GM21515 (cell line): Measurements from ENCODE around the gene DUOX2.
A peak's percentile ranks its signal among the peaks of the same experiment; 100 is the strongest.
"Not testable (repeated sequence)": the region's sequence is repeated elsewhere in the genome, so short reads cannot be mapped to it uniquely, and the experiment has no call there.

ENCODE experiments used
- ATAC-seq: cut with Tn5 transposase; IDR thresholded peaks from one replicate; pipeline ENCODE4 v1.9.1; 2021; ENCODE audit not compliant: unreplicated experiment

The DUOX2 gene

GRCh38 chr15:45077391-45077790, 36.6 kb downstream of the DUOX2 start:
- ATAC-seq = not testable (repeated sequence)

DNA sequence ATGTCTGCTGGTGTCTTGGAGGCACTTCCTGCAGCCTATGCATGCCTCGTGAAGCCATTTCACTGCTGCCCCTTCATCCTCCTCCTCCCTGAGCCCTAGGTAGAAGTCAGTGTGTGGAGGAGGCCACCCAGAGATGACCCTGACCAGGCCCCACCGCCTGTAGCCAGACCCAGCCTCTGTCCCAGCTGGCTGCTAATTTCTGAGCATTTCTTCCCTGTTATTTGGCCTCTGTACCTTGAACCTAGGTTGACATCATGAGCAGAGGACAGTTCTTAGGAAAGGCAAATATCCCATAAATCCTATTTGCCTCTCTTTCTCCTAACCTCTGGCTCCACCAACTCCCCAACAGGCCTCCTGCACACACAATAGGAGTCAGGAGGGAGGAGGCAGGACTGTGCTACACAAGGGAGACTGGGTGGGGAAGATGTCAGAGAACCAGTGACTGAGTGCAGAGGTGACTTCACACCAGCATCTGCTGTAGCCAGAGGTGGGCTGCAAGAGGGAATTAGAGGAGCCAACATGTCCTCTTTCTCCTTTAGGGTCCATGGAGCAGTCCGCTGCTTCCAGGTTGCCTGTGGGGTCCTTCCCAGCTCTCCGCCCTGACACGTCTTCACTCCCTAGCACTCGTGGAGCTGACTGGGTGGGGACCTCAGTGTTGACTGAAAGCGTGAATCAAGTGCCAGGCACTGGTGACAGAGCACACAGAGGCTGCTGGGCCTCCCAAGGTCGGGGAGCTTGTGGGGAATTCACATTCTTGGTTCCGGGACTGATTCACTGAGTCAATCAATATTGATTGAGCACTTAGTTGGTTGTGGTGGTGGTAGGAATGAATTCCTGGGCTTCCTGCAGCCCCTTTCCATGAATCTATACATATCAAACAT, 38.3 kb downstream of the DUOX2 start:
- not testable (repeated sequence) for ATAC-seq

- ATAC-seq = not testable (repeated sequence)
Measured at GRCh38 chr15:45073602-45074001, 40.4 kb downstream of the DUOX2 start.

GRCh38 chr15:45069942-45070360, 44.0 kb downstream of the DUOX2 start:
- not testable (repeated sequence) for ATAC-seq

- ATAC-seq = no peak
Measured at GRCh38 chr15:45064386-45064785, 49.6 kb downstream of the DUOX2 start.

DNA sequence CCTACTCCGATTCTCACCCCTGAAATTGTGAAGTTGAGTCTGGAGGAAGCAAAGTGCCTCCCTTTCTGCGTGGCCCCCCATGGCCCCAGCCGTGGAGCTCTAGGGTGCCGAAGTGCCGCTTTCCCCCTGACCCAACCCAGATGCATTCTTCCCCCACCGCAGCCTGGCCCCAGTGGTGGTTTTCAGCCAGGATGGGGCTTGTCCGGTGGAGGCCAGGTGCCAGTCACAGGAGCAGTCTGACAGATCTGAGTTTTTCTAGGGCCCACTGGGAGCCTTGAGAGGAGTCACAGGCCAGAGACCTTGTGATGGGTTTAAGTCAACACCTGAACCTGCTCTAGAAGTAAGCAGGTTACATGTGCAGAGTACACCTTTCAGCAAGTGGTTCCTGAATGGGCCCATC, 51.7 kb downstream of the DUOX2 start:
- ATAC-seq = not testable (repeated sequence)

- ATAC-seq = not testable (repeated sequence)
Measured at GRCh38 chr15:45058690-45059675, 55.0 kb downstream of the DUOX2 start.

DNA sequence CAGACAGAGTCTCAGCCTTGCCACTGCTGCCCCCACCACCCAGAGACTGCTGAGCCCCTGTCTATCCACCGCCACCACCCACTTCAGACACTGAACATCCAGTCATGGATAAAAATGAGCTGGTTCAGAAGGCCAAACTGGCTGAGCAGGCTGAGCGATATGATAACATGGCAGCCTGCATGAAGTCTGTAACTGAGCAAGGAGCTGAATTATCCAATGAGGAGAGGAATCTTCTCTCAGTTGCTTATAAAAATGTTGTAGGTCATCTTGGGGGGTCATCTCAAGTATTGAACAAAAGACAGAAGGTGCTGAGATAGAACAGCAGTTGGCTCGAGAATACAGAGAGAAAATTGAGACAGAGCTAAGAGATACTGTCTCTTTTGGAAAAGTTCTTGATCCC, 61.3 kb downstream of the DUOX2 start:
- not testable (repeated sequence) for ATAC-seq

DNA sequence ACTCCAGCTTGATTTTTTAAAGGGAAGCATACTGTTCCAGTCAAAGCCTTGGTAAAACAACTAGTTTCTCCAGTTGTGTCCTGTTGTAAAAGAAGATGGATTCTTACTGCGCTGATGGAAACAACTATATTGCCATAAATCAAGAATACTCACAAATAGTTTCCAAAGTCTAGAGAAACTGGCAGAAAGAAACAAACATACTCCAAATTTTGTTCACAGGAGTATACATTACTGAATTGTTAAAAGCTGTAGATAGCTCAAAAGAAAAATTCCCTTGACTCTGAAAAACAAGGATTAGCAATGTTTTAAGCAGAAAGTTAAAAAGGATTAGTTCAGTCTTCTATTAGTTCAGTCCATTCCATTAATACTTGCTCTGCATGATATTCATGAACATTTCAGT, 63.4 kb downstream of the DUOX2 start:
- no peak for ATAC-seq

GRCh38 chr15:45048794-45049631, 65.0 kb downstream of the DUOX2 start:
- ATAC-seq = peak; percentile 52

GRCh38 chr15:45048449-45048793, 65.6 kb downstream of the DUOX2 start:
- ATAC-seq = not testable (repeated sequence)

DNA sequence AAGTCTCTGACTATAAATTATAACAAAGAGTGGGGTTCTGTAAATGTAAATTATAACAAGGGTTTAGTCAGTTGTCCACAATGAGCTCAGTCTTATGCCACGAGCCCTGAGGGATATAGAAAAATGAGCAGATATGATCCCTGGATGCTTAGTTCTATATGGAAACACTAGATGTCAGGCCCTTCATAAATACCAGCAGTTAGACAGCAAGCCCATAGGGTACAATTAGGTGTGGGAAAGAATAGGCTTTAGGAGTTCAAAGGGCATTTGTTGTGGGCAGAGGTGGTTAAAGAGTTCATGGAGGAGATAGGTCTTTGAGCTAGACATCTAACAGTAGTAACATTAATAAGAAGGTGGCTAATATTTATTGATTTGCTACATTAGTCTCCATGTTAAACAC, 69.7 kb downstream of the DUOX2 start:
- not testable (repeated sequence) for ATAC-seq

DNA sequence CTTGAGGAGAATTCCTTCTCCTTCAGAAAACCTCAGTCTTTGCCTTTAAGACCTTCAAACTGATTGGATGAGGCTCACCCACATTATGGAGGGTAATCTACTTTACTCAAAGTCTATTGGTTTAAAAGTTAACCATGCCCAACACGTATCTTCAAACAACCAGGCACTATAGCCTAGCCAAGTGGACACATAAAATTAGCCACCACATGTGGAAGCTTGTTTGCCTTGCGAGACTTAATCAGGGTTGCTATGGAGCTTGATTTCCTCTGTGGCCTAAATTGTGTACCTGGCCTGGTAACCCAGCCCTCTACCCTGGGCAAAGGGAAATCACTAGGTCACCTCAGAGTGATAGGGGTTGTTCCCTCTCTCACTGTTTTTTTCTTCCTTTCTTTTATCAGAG, 71.1 kb downstream of the DUOX2 start:
- ATAC-seq = not testable (repeated sequence)
